GM23338 (cell line): ENCODE data around the gene CFDP1. TPM values are rescaled to one million over a fixed set of nuclear protein-coding genes. Genes with fewer than 3 reads are reported as not detected.
A peak's percentile ranks its signal among the peaks of the same experiment; 100 is the strongest.

Experiments
- ATAC-seq: fragments of 200-7000 bp; cut with Tn5 transposase; 3 replicates; pipeline ENCODE4 v1.9.1; 2020
- DNase-seq: peaks from one replicate; pipeline ENCODE4 v3.0.0-alpha.2; 2015; ENCODE audit warnings: low spot score
- H2AFZ ChIP-seq: fragments of 200-600 bp; sonication (generic); 2 replicates; pipeline ENCODE4 v1.8.0; 2016; ENCODE audit warnings: antibody characterized with exemption, mild to moderate bottlenecking, moderate library complexity
- H3F3A ChIP-seq: fragments of 200-600 bp; sonication (generic); replicated peaks from 2 replicates; pipeline ENCODE4 v1.8.0; 2017; ENCODE audit warnings: antibody characterized with exemption, mixed run types, low read depth
- H3K27ac ChIP-seq: fragments of 200-600 bp; sonication (generic); 2 replicates; pipeline ENCODE4 v1.6.1; 2016; ENCODE audit warnings: low read depth
- H3K27me3 ChIP-seq: fragments of 200-600 bp; sonication (generic); 2 replicates; pipeline ENCODE4 v1.8.0; 2016; ENCODE audit warnings: mild to moderate bottlenecking, mixed run types, moderate library complexity; ENCODE audit not compliant: insufficient read depth
- H3K36me3 ChIP-seq: fragments of 200-600 bp; sonication (generic); 2 replicates; pipeline ENCODE4 v1.8.0; 2016; ENCODE audit warnings: mild to moderate bottlenecking; ENCODE audit not compliant: insufficient read depth
- H3K4me1 ChIP-seq: fragments of 200-600 bp; sonication (generic); 2 replicates; pipeline ENCODE4 v1.8.0; 2016; ENCODE audit warnings: mild to moderate bottlenecking, moderate library complexity; ENCODE audit not compliant: insufficient read depth
- H3K4me2 ChIP-seq: fragments of 200-600 bp; sonication (generic); 2 replicates; pipeline ENCODE4 v1.7.1; 2017; ENCODE audit warnings: mixed run types
- H3K4me3 ChIP-seq: fragments of 200-600 bp; sonication (generic); 2 replicates; pipeline ENCODE4 v1.6.1; 2016; ENCODE audit warnings: mixed run types
- H3K79me2 ChIP-seq: fragments of 200-600 bp; sonication (generic); replicated peaks from 2 replicates; pipeline ENCODE4 v1.8.0; 2017; ENCODE audit warnings: mild to moderate bottlenecking; ENCODE audit not compliant: insufficient read depth
- H3K9me2 ChIP-seq: fragments of 200-600 bp; sonication (generic); 2 replicates; pipeline ENCODE4 v1.8.0; 2017; ENCODE audit not compliant: insufficient read depth
- H4K20me1 ChIP-seq: fragments of 200-600 bp; sonication (generic); replicated peaks from 2 replicates; pipeline ENCODE4 v1.8.0; 2017; ENCODE audit warnings: mild to moderate bottlenecking; ENCODE audit not compliant: insufficient read depth
- H3K27ac Mint-ChIP-seq: 2 replicates; pipeline ENCODE4 v1.8.0; 2020; ENCODE audit warnings: inconsistent platforms, mild to moderate bottlenecking, moderate library complexity, mixed read lengths
- H3K27me3 Mint-ChIP-seq: 3 replicates; pipeline ENCODE4 v1.8.0; 2022; ENCODE audit warnings: low read depth, mild to moderate bottlenecking, moderate library complexity, mixed read lengths, inconsistent platforms; ENCODE audit not compliant: insufficient read depth, poor library complexity
- H3K36me3 Mint-ChIP-seq: 3 replicates; pipeline ENCODE4 v1.8.0; 2021; ENCODE audit warnings: low read depth, mild to moderate bottlenecking, inconsistent platforms, moderate library complexity, mixed read lengths
- H3K4me1 Mint-ChIP-seq: 3 replicates; pipeline ENCODE4 v1.8.0; 2020; ENCODE audit warnings: mild to moderate bottlenecking, inconsistent platforms, mixed read lengths
- H3K4me3 Mint-ChIP-seq: 3 replicates; pipeline ENCODE4 v1.8.0; 2021; ENCODE audit warnings: moderate library complexity, mild to moderate bottlenecking, inconsistent platforms, mixed read lengths
- H3K9me3 Mint-ChIP-seq: 3 replicates; pipeline ENCODE4 v1.8.0; 2020; ENCODE audit warnings: moderate library complexity, mild to moderate bottlenecking, inconsistent platforms, mixed read lengths
- CREB1 ChIP-seq: fragments of 250-450 bp; sonication (Bioruptor Pico); IDR thresholded peaks from 2 replicates; pipeline ENCODE4 v1.5.0; 2020; ENCODE audit warnings: low read depth, mild to moderate bottlenecking, moderate library complexity
- CTCF ChIP-seq, 2 experiments: fragments of 200-600 bp in 1 of 2; sonication (generic) in 1 of 2; conservative IDR thresholded peaks; 2 replicates each; pipeline versions ENCODE4 v1.5.1 to v1.6.1; 2016 to 2017; ENCODE audit warnings: antibody characterized with exemption in 2 of 2, low read depth in 2 of 2, mild to moderate bottlenecking in 2 of 2, moderate library complexity in 1 of 2
- ETS1 ChIP-seq: IDR thresholded peaks from 2 replicates; pipeline ENCODE4 v1.6.1; 2016; ENCODE audit warnings: antibody characterized with exemption
- EZH2phosphoT487 ChIP-seq: fragments of 200-600 bp; sonication (generic); IDR thresholded peaks from one replicate; pipeline ENCODE4 v1.8.1; 2018; ENCODE audit warnings: antibody characterized with exemption; ENCODE audit not compliant: unreplicated experiment
- JUNB ChIP-seq: IDR thresholded peaks from one replicate; pipeline ENCODE4 v1.6.1; 2016; ENCODE audit warnings: antibody characterized with exemption; ENCODE audit not compliant: unreplicated experiment
- NANOG ChIP-seq: IDR thresholded peaks from 2 replicates; pipeline ENCODE4 v1.6.1; 2016; ENCODE audit warnings: antibody characterized with exemption, borderline replicate concordance
- STAT1 ChIP-seq: IDR thresholded peaks from one replicate; pipeline ENCODE4 v1.6.1; 2016; ENCODE audit warnings: antibody characterized with exemption; ENCODE audit not compliant: unreplicated experiment
- ZNF114 ChIP-seq: fragments of 250-450 bp; sonication (Bioruptor Pico); IDR thresholded peaks from 2 replicates; pipeline ENCODE4 v1.5.0; 2020; ENCODE audit warnings: mild to moderate bottlenecking, moderate library complexity
- ZNF331 ChIP-seq: fragments of 250-450 bp; sonication (Bioruptor Pico); IDR thresholded peaks from 2 replicates; pipeline ENCODE4 v1.5.0; 2020; ENCODE audit warnings: low read depth, mild to moderate bottlenecking, moderate library complexity
- ZNF462 ChIP-seq: fragments of 250-450 bp; sonication (Bioruptor Pico); IDR thresholded peaks from 2 replicates; pipeline ENCODE4 v1.5.0; 2020; ENCODE audit warnings: mild to moderate bottlenecking, moderate library complexity
- polyA plus RNA-seq: library from polyadenylated mRNA; unstranded; fragments of >200 nt; fragmentation: Nextera tagmentation; extraction: Ambion mirVana; gene quantifications from 2 replicates; pipeline ENCODE4 v1.2.1, GENCODE V29; 2016
- total RNA-seq: library from RNA; depleted of rRNA; stranded (reverse); fragments of >200 nt; shearing (Covaris generic); gene quantifications from 2 replicates; pipeline ENCODE4 v1.2.3, GENCODE V29; 2014

CFDP1 gene
- total and polyA plus RNA-seq, 2 experiments from 2014 or later = 89.9 to 224 TPM

- TF ChIP-seq ZNF462 (CRISPR knock-in tag) = no peak
Observed at GRCh38 chr16:75475420-75475847, 42.1 kb upstream of the CFDP1 start (continued).

GRCh38 chr16:75472908-75473877 is 39.9 kb upstream of the CFDP1 start:
- DNase-seq = no peak
- H3K36me3 ChIP-seq = no peaks in the 10 kb centered on the region
- peak overlapping the region; percentile 52 for H3K27ac ChIP-seq
- Mint-ChIP-seq H3K9me3 (peaks cover 3% of the 10 kb centered on the region; the same call in 1 of the 3 replicates), H3K36me3 (peaks cover 20% of the 10 kb centered on the region), H3K27me3 (peaks cover 15% of the 10 kb centered on the region), H3K4me1 (peaks cover 15% of the 10 kb centered on the region), H3K27ac (peak overlapping the region; percentile 86; the same call in 1 of the 2 replicates), H3K4me3 (no peak overlapping the region)
- no peaks in the 10 kb centered on the region for H3K79me2 ChIP-seq
- H3K4me1 ChIP-seq = no peaks in the 10 kb centered on the region; the same call in 1 of the 2 replicates
- no peaks in the 10 kb centered on the region for H3K27me3 ChIP-seq
- no peaks in the 10 kb centered on the region for H3F3A ChIP-seq
- no peaks in the 10 kb centered on the region; the same call in 1 of the 2 replicates for H3K9me2 ChIP-seq
- no peak for TF ChIP-seq NANOG
- no peak for TF ChIP-seq JUNB
- TF ChIP-seq CTCF (conservative IDR thresholded peaks at IDR 0.05; ENCODE audit: low read depth in 2 of 2) = no peak
- TF ChIP-seq STAT1 = no peak
- TF ChIP-seq ZNF114 (CRISPR knock-in tag) = no peak
- no peak for TF ChIP-seq ZNF331 (CRISPR knock-in tag)
- no peak for TF ChIP-seq ETS1
- TF ChIP-seq EZH2phosphoT487 = no peak
- TF ChIP-seq CREB1 (CRISPR knock-in tag) = no peak
- no peak overlapping the region for H2AFZ ChIP-seq
- ATAC-seq = no peak
- no peaks in the 10 kb centered on the region for H4K20me1 ChIP-seq
- no peak overlapping the region for H3K4me3 ChIP-seq
- no peak overlapping the region; the same call in 1 of the 2 replicates for H3K4me2 ChIP-seq
